Bronchial epithelial cell (primary cell): ENCODE measurements around the gene SLC6A9. TPM values are rescaled to one million over a fixed set of nuclear protein-coding genes. Genes with fewer than 3 reads are reported as not detected.

Experiments
- DNase-seq: peaks from one replicate; pipeline ENCODE4 v3.0.0-alpha.2; 2010; ENCODE audit warnings: low read depth
- FAIRE-seq: peaks from 2 replicates; lab custom pipeline; 2011; peaks lifted over from hg19 to GRCh38; lab: Jason Lieb, UNC
- H3K27me3 ChIP-seq: 2 replicates; pipeline ENCODE4 v1.5.1; 2011; ENCODE audit warnings: low read length; ENCODE audit not compliant: control insufficient read depth, insufficient read depth
- H3K36me3 ChIP-seq: 2 replicates; pipeline ENCODE4 v1.5.1; 2011; ENCODE audit warnings: low read length; ENCODE audit not compliant: control insufficient read depth, insufficient read depth
- H3K4me3 ChIP-seq: 2 replicates; pipeline ENCODE4 v1.5.1; 2011; ENCODE audit warnings: mild to moderate bottlenecking, low read depth, low read length, control low read depth
- CTCF ChIP-seq: IDR thresholded peaks from 2 replicates; pipeline ENCODE4 v1.5.1; 2011; ENCODE audit warnings: mild to moderate bottlenecking, moderate library complexity, low read length, control low read depth, inconsistent platforms; ENCODE audit not compliant: insufficient read depth, severe bottlenecking
- total RNA-seq: library from RNA; depleted of rRNA; stranded (reverse); fragments of >200 nt; gene quantifications from 2 replicates; pipeline ENCODE4 v1.2.1, GENCODE V29; 2014

The SLC6A9 gene
- total RNA-seq, 1 donor from 2014 or later = 13.4 TPM

- TF ChIP-seq CTCF = no peak
- no peak overlapping the region for H3K4me3 ChIP-seq
- FAIRE-seq (no peak), DNase-seq (no peak)
- no peaks in the 10 kb centered on the region for H3K27me3 ChIP-seq
- H3K36me3 ChIP-seq = peaks cover 9% of the 10 kb centered on the region
These were observed 17.3 kb downstream of the SLC6A9 start for GRCh38 chr1:44013949-44014348.

DNA sequence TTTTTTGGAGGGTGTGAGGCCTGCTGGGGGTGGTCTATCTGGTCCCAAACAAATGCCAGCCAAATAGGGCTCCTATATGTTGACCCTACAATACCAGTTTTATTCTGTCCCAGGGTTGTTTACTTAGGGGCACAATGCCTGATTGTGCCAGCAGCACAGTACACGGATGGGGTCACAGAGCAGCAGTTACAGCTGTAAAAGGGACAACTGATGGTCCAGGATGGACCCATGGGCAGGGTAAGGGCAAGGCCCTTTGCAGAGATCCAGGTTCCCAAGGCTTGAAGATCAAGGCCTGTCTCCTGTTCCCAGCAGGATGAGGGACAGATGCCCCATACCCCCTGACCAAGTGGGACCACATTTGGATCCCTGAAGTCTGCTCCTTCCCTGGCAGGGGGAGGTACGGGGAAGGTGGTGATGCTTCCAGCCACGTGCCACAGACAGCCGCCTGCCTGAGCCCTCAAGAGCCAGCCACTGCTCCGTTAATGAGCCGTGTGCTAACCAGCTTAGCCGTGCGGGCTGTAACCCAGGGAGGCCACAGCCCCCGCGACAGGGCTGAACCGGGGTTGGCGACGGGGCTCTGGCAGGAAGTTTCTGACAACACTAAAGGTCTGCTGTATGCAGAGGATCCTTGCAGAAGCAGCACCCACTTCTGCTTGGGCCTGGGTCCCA lies 18.2 kb downstream of the SLC6A9 start:
- no peak for FAIRE-seq
- H3K4me3 ChIP-seq = no peak overlapping the region
- H3K27me3 ChIP-seq = no peaks in the 10 kb centered on the region
- peaks cover 9% of the 10 kb centered on the region for H3K36me3 ChIP-seq
- no peak for TF ChIP-seq CTCF
- no peak for DNase-seq

DNA sequence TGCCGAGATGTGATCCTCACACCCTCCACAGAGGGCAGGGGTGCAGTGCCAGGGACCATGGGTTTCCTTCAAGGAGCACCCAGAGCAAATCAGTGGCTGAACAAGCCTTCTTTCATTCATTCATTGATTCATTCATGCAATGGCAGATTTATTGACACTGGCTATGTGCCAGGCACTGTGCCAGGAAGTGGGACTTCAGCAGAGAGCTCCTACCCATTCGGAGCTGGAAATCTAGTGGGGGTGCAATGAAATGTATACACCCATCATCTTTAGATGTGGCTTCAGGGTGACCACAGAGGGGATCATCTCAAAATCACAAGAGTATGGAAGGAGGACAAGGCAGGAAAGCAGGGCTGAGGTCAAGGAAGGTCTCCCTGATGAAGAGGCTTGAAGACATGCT lies 18.9 kb downstream of the SLC6A9 start:
- no peak for TF ChIP-seq CTCF
- Histone ChIP-seq H3K4me3 (no peak overlapping the region), H3K36me3 (peaks cover 10% of the 10 kb centered on the region), H3K27me3 (no peaks in the 10 kb centered on the region)
- FAIRE-seq = no peak
- no peak for DNase-seq

DNA sequence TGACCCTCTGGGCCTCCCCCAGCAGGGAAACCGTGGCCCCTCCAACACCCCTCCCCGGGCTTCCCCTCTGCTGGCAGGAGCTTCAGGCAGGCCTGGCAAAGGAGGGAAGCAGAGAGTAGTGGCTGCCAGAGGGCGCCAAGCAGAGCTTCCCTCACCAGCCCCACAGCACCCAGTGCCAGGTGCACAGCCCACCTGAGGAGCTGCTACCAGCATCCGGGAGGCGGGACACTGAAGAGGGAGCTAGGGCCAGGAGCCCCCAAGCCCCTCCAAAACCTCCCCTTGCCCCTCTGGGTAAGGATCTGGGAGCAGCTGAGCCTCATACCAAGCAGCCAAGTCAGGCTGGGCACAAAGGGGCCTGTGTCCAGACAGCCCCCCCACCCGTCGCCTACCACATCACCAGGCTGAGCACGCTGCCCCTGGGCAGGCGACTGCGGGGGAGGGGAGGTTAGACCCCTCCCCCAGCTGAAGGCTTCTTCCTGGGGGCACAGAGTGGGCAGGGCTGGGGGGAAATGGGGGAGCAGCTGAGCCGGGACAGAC lies 20.3 kb downstream of the SLC6A9 start:
- TF ChIP-seq CTCF = no peak
- DNase-seq (no peak), FAIRE-seq (no peak)
- H3K4me3 ChIP-seq = no peak overlapping the region
- H3K36me3 ChIP-seq = peaks cover 10% of the 10 kb centered on the region
- no peaks in the 10 kb centered on the region for H3K27me3 ChIP-seq

GRCh38 chr1:44008259-44008658 lies 23.0 kb downstream of the SLC6A9 start:
- H3K36me3 ChIP-seq = peaks cover 15% of the 10 kb centered on the region
- no peak overlapping the region for H3K4me3 ChIP-seq
- FAIRE-seq (no peak), DNase-seq (no peak)
- TF ChIP-seq CTCF = no peak
- no peaks in the 10 kb centered on the region for H3K27me3 ChIP-seq

- DNase-seq (no peak), FAIRE-seq (no peak)
- Histone ChIP-seq H3K36me3 (peaks cover 39% of the 10 kb centered on the region), H3K4me3 (no peak overlapping the region), H3K27me3 (no peaks in the 10 kb centered on the region)
- no peak for TF ChIP-seq CTCF
These were observed 28.6 kb downstream of the SLC6A9 start for GRCh38 chr1:44002606-44003157.
